ENCODE results near the gene KCNK16. TPM values are rescaled to one million over a fixed set of nuclear protein-coding genes. Genes with fewer than 3 reads are reported as not detected.

KCNK16 gene
- total RNA-seq, 1 donor from 2014 or later: not detected

DNA sequence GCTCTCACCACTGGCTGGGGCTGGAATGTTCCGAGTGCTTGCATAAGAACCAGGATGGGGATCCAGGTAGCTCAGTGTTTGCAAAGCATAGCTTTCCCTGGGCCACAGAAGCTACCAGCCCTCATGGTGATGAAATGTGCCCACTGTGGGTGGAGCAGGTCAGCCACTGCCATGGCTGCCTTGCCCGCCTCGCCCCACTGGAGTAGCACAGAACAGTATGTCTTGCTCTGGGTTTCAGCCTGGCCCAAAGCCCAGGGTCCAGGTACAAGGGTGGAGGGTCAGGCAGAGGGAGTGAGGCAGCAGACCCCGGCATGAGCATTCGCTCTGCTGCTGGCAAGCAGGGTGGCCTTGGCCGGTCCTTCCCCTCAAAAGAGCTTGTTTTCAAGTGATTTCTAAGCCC, 43.0 kb downstream of the KCNK16 start:
- DNase-seq (ENCODE audit: extremely low spot score, unreplicated experiment): no peak
- Mint-ChIP-seq H3K9me3 (ENCODE audit: unreplicated experiment) (no peaks in the 10 kb centered on the region), H3K27ac (ENCODE audit: unreplicated experiment) (no peak overlapping the region), H3K36me3 (ENCODE audit: unreplicated experiment) (no peaks in the 10 kb centered on the region), H3K4me1 (ENCODE audit: unreplicated experiment) (no peaks in the 10 kb centered on the region), H3K4me3 (ENCODE audit: unreplicated experiment) (no peak overlapping the region), H3K27me3 (ENCODE audit: unreplicated experiment) (peaks cover 9% of the 10 kb centered on the region)
- TF ChIP-seq, protein P1, sequence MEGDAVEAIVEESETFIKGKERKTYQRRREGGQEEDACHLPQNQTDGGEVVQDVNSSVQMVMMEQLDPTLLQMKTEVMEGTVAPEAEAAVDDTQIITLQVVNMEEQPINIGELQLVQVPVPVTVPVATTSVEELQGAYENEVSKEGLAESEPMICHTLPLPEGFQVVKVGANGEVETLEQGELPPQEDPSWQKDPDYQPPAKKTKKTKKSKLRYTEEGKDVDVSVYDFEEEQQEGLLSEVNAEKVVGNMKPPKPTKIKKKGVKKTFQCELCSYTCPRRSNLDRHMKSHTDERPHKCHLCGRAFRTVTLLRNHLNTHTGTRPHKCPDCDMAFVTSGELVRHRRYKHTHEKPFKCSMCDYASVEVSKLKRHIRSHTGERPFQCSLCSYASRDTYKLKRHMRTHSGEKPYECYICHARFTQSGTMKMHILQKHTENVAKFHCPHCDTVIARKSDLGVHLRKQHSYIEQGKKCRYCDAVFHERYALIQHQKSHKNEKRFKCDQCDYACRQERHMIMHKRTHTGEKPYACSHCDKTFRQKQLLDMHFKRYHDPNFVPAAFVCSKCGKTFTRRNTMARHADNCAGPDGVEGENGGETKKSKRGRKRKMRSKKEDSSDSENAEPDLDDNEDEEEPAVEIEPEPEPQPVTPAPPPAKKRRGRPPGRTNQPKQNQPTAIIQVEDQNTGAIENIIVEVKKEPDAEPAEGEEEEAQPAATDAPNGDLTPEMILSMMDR (IDR thresholded peaks at IDR 0.05): no peak

- TF ChIP-seq, protein P1 (IDR thresholded peaks at IDR 0.05): no peak
- Mint-ChIP-seq H3K36me3 (ENCODE audit: unreplicated experiment) (no peaks in the 10 kb centered on the region), H3K27me3 (ENCODE audit: unreplicated experiment) (peaks cover 5% of the 10 kb centered on the region), H3K27ac (ENCODE audit: unreplicated experiment) (no peak overlapping the region), H3K4me3 (ENCODE audit: unreplicated experiment) (no peak overlapping the region), H3K4me1 (ENCODE audit: unreplicated experiment) (no peaks in the 10 kb centered on the region), H3K9me3 (ENCODE audit: unreplicated experiment) (no peaks in the 10 kb centered on the region)
- no peak for DNase-seq (ENCODE audit: extremely low spot score, unreplicated experiment)
Observed at GRCh38 chr6:39276379-39276995, 46.0 kb downstream of the KCNK16 start.

DNA sequence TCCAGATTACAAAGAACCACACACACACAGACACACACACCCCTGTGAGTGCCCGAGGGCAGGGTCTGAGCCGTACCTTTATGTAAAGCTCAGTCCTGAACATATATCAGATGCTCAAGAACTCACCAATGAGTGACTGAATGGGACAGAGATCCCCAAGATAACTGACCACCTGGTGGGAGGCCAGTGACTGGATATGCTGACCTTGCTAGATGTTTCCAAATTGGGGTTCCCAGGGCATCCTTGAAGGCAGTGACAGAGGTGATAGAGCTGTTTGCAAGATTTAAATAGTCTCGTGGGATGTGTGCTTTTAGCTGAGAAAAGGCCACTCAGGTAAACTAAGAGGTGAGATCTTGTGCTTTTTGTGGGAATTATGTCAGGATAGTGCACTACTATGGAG, 47.6 kb downstream of the KCNK16 start:
- Mint-ChIP-seq H3K27ac (ENCODE audit: unreplicated experiment) (no peak overlapping the region), H3K27me3 (ENCODE audit: unreplicated experiment) (peaks cover 5% of the 10 kb centered on the region), H3K4me3 (ENCODE audit: unreplicated experiment) (no peak overlapping the region), H3K9me3 (ENCODE audit: unreplicated experiment) (no peaks in the 10 kb centered on the region), H3K36me3 (ENCODE audit: unreplicated experiment) (no peaks in the 10 kb centered on the region), H3K4me1 (ENCODE audit: unreplicated experiment) (no peaks in the 10 kb centered on the region)
- TF ChIP-seq, protein P1 (IDR thresholded peaks at IDR 0.05): no peak
- no peak for DNase-seq (ENCODE audit: extremely low spot score, unreplicated experiment)

DNA sequence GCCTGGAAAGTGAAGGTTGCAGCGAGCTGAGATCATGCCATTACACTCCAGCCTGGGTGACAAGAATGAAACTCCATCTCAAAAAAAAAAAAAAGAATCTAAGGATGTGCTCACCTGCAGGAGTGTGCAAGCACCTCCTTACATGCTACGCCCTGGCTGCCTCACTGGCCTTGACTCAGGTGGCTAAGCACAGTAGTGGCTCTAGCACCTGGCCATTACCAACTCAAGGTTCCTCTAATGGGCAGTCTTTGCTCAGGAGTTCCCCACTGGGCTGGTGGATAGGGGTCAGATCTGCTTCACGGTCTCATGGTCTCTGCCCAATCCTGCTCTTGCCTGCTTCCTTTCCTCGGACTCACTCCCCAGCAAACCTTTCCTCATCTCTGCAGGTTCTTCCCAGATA, 48.0 kb downstream of the KCNK16 start:
- DNase-seq (ENCODE audit: extremely low spot score, unreplicated experiment): no peak
- Mint-ChIP-seq H3K27ac (ENCODE audit: unreplicated experiment) (no peak overlapping the region), H3K36me3 (ENCODE audit: unreplicated experiment) (no peaks in the 10 kb centered on the region), H3K27me3 (ENCODE audit: unreplicated experiment) (peaks cover 5% of the 10 kb centered on the region), H3K9me3 (ENCODE audit: unreplicated experiment) (no peaks in the 10 kb centered on the region), H3K4me1 (ENCODE audit: unreplicated experiment) (no peaks in the 10 kb centered on the region), H3K4me3 (ENCODE audit: unreplicated experiment) (no peak overlapping the region)
- TF ChIP-seq, protein P1 (IDR thresholded peaks at IDR 0.05): no peak

DNA sequence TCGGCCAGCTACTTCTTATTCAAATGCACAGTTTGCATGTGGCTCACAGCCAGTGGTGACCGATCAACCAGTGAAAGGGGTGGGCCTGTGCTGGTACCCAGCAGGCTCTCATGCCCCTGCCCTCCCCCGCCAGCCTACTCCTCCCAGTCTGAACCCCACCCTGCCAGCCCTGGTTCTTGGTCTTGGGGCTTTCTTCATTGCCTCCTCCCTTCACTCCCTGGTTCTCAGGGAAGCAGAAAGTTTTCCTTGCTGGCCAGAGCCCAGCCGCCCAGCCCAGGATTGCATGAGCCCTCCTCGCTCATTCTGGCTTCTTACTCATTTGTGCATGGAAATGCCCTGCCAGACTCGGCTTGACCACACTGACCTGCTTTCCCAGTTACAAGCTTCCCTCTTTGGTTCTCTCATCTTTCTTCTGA, 49.1 kb downstream of the KCNK16 start:
- peaks cover 5% of the 10 kb centered on the region for H3K27me3 Mint-ChIP-seq (ENCODE audit: unreplicated experiment)
- H3K9me3 Mint-ChIP-seq (ENCODE audit: unreplicated experiment): no peaks in the 10 kb centered on the region
- DNase-seq (ENCODE audit: extremely low spot score, unreplicated experiment): no peak
- H3K4me1 Mint-ChIP-seq (ENCODE audit: unreplicated experiment): no peaks in the 10 kb centered on the region
- no peaks in the 10 kb centered on the region for H3K36me3 Mint-ChIP-seq (ENCODE audit: unreplicated experiment)
- no peak overlapping the region for H3K27ac Mint-ChIP-seq (ENCODE audit: unreplicated experiment)
- H3K4me3 Mint-ChIP-seq (ENCODE audit: unreplicated experiment): no peak overlapping the region
- TF ChIP-seq, protein P1 (IDR thresholded peaks at IDR 0.05): no peak

All from osteocyte (in vitro differentiated cells).